Muscle layer of duodenum (tissue), 2 donors: ENCODE data around the gene SAGE1.

Experiments used
- H3K27ac ChIP-seq: one replicate; pipeline ENCODE4 v1.7.0; 2013; ENCODE audit warnings: mild to moderate bottlenecking, low read length
- H3K27me3 ChIP-seq: one replicate; pipeline ENCODE4 v1.7.0; 2013; ENCODE audit warnings: low read depth, mild to moderate bottlenecking, control low read depth, low read length
- H3K36me3 ChIP-seq, 2 donors: one replicate each; pipeline ENCODE4 v1.7.0; 2013; ENCODE audit warnings: low read length in 2 of 2, control low read depth in 1 of 2, mild to moderate bottlenecking in 1 of 2; ENCODE audit not compliant: insufficient read depth in 2 of 2, control insufficient read depth in 1 of 2
- H3K4me1 ChIP-seq, 2 donors: one replicate each; pipeline ENCODE4 v1.7.0; 2013; ENCODE audit warnings: low read length in 2 of 2, mild to moderate bottlenecking in 2 of 2, control low read depth in 1 of 2, moderate library complexity in 1 of 2; ENCODE audit not compliant: insufficient read depth in 2 of 2, control insufficient read depth in 1 of 2
- H3K4me3 ChIP-seq, 2 donors: one replicate each; pipeline ENCODE4 v1.7.0; 2013; ENCODE audit warnings: low read length in 2 of 2, low read depth in 1 of 2, mild to moderate bottlenecking in 1 of 2
- H3K9me3 ChIP-seq, 2 donors: one replicate each; pipeline ENCODE4 v1.7.0; 2013; ENCODE audit warnings: low read length in 2 of 2, control low read depth in 1 of 2, mild to moderate bottlenecking in 1 of 2; ENCODE audit not compliant: control insufficient read depth in 1 of 2
- donor health status: healthy.

SAGE1 gene

GRCh38 chrX:135927897-135928296, 34.4 kb downstream of the SAGE1 start:
- Histone ChIP-seq H3K9me3 (no peaks in the 10 kb centered on the region), H3K27ac (no peak overlapping the region), H3K36me3 (no peaks in the 10 kb centered on the region), H3K4me1 (no peaks in the 10 kb centered on the region), H3K27me3 (no peaks in the 10 kb centered on the region), H3K4me3 (no peak overlapping the region)

DNA sequence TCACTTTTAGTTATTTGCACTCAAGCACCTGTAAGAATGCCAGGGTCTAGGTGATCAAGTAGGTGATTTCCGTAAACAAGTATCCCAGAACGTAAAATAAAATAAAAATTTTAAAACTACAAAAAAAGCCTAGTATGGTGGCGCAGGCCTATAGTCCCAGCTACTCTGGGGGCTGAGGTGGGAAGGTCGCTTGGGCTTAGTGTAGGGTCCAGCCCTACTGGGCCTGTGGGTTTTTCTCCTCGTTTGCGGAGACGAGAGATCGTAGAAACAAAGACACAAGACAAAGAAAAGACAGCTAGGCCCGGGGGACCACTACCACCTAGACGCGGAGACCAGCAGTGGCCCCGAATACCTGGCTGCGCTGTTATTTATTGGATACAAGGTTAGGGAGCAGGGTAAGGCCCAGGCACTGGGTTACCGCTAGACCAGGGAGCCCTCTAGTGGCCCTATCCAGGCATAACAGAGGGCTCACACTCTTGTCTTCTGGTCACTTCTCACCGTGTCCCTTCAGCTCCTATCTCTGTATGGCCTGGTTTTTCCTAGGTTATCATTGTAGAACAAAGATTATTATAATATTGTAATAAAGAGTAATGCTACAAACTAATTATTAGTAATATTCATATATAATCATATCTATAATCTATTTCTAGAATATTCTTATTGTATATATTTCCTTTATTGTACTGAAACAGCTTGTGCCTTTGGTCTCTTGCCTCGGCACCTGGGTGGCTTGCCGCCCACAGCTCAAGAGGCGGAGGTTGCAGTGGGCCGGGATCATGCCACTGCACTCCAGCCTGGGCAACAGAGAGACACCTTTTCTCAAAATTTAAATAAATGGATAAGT, 38.4 kb downstream of the SAGE1 start:
- H3K4me1 ChIP-seq: no peaks in the 10 kb centered on the region
- no peaks in the 10 kb centered on the region for H3K36me3 ChIP-seq
- H3K27ac ChIP-seq: no peak overlapping the region
- no peaks in the 10 kb centered on the region for H3K9me3 ChIP-seq
- H3K4me3 ChIP-seq: no peak overlapping the region
- H3K27me3 ChIP-seq: no peaks in the 10 kb centered on the region

DNA sequence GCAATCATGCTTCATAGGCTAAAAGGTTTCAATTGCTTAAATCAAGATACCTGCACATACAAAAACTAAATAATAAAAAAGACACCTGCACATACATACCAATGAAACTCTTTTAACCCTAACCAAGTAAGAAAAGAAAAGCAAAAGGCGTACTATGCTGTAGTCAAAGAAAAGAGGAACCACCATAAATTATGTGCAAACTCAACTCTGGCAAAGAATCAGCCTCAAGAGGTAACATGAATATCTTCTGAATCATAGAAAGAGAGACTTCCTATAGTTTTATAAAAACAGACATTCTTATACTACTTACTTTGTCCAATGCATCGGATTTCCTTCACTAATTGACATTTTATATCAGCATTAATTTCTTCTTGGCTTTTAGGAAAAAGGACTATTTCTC, 51.0 kb downstream of the SAGE1 start:
- Histone ChIP-seq H3K36me3 (no peaks in the 10 kb centered on the region), H3K27me3 (no peaks in the 10 kb centered on the region)

DNA sequence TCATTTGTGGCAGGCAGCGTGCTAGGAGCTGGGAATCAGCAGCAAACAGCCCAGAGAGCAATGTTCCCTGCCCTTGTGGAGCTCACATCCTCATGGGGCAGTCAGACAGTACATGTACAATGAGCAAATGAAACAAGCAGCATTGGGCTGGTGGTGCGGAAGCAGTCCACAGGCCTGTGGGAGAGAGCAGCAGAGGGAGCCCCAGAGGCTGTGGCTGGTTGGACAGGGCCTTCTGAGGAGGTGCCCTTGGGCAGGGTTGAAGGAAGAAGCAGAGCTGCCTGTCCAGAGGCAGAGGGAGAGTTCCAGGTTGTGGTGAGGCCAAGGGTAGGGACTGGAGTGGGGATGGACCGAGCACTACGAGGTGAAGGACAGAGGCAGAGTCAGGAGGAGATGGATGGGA, 57.8 kb downstream of the SAGE1 start:
- H3K9me3 ChIP-seq: no peaks in the 10 kb centered on the region
- no peak overlapping the region for H3K27ac ChIP-seq

More for the DNA sequence above, 51.0 kb downstream of the SAGE1 start:
- H3K4me3 ChIP-seq: no peak overlapping the region
- no peaks in the 10 kb centered on the region for H3K9me3 ChIP-seq
- H3K27ac ChIP-seq: no peak overlapping the region
- no peaks in the 10 kb centered on the region for H3K4me1 ChIP-seq

More for the DNA sequence above, 57.8 kb downstream of the SAGE1 start:
- Histone ChIP-seq H3K27me3 (no peaks in the 10 kb centered on the region), H3K36me3 (no peaks in the 10 kb centered on the region), H3K4me1 (no peaks in the 10 kb centered on the region), H3K4me3 (no peak overlapping the region)
